Left lung (tissue), 10 donors: ENCODE measurements around the gene ZDHHC6. TPM values are rescaled to one million over a fixed set of nuclear protein-coding genes. Genes with fewer than 3 reads are reported as not detected.

Source experiments
- ATAC-seq: fragments of 200-7000 bp; cut with Tn5 transposase; one replicate; pipeline ENCODE4 v1.9.1; 2020; ENCODE audit warnings: moderate library complexity
- DNase-seq, 4 donors: peaks; one replicate each; pipeline ENCODE4 v3.0.0-alpha.2; 2013 to 2020
- H3K27ac ChIP-seq, 2 donors: fragments of 200-600 bp; sonication (generic) in 1 of 2; one replicate each; pipeline versions ENCODE4 v1.5.0 to v1.8.0; 2020 to 2021
- H3K27me3 ChIP-seq, 2 donors: fragments of 200-600 bp; sonication (generic) in 1 of 2; one replicate each; pipeline versions ENCODE4 v1.5.0 to v1.8.0; 2020 to 2021
- H3K36me3 ChIP-seq, 2 donors: fragments of 200-600 bp; sonication (generic) in 1 of 2; one replicate each; pipeline versions ENCODE4 v1.5.0 to v1.8.0; 2020 to 2021
- H3K4me1 ChIP-seq, 2 donors: fragments of 200-600 bp; one replicate each; pipeline ENCODE4 v1.8.0; 2021
- H3K4me3 ChIP-seq, 2 donors: fragments of 200-600 bp; sonication (generic) in 1 of 2; one replicate each; pipeline versions ENCODE4 v1.5.0 to v1.8.0; 2020 to 2021; ENCODE audit warnings: mild to moderate bottlenecking in 1 of 2
- H3K9me3 ChIP-seq, 2 donors: fragments of 200-600 bp; sonication (generic) in 1 of 2; one replicate each; pipeline versions ENCODE4 v1.5.0 to v1.8.0; 2020 to 2021
- intact Hi-C, 2 donors: fragments of 100-400 bp; cut with DNase I; formaldehyde crosslinking; loops; one replicate each; pipeline versions ENCODE4 v1.11.2 to v1.14.2; 2022
- polyA plus RNA-seq, 6 donors: library from polyadenylated mRNA; unstranded; fragments of 120-200 nt; gene quantifications; one replicate each; pipeline ENCODE4 v1.2.1, GENCODE V29; 2013; ENCODE audit not compliant: insufficient read length in 6 of 6
- total RNA-seq, 2 donors: library from RNA; stranded (reverse); fragmentation: NEBNext Ultra II Directional; extraction: Animal tissue kit (Norgen Biotek cat#: 25700); gene quantifications; one replicate each; pipeline ENCODE4 v1.2.1, GENCODE V29; 2021
- TF ChIP-seq, protein P1 (sequence below), 2 donors: fragments of 200-600 bp; sonication (generic) in 1 of 2; IDR thresholded peaks; one replicate each; pipeline versions ENCODE4 v1.5.0 to v1.8.0; 2021; ENCODE audit warnings: antibody characterized with exemption in 2 of 2
- donor health status: DM: no; HTN: yes; CAD: no.
- donor health status: DM: no; HTN: no; CAD: no.

Gene ZDHHC6
- total and polyA plus RNA-seq, 8 donors, result 36.0 to 72.1 (median 61.4) TPM

DNA sequence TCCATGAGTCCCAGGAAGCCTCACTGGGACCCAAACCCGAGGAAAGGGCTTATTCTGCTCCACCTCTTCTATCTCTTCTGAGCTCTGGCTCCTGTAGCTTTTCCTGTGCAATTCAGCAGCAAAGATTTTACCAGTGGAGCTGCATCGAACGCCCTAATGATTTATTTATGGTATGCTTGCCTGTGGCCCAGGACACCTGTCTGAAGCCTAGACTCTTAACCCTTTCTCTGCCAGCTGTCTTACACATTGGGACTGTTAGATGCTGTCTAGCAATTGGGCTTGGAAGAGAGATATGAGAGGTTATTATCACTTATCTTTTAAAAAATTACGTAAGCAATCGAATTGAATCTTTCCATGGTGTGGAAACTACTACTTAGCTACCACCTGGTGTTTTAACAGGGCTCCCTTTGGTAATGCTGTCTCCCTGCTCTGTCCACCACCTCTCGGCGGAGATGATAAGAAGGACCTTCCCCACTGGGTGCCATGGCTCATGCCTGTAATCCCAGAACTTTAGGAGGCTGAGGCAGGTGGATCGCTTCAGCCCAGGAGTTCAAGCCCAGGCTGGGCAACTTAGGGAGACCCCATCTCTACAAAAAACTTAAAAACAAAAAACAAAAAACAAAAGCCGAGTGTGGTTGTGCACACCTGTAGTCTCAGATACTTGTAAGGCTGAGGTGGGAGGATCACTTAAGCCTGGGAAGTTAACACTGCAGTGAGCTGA is 64.0 kb downstream of the ZDHHC6 start:
- TF ChIP-seq, protein P1, sequence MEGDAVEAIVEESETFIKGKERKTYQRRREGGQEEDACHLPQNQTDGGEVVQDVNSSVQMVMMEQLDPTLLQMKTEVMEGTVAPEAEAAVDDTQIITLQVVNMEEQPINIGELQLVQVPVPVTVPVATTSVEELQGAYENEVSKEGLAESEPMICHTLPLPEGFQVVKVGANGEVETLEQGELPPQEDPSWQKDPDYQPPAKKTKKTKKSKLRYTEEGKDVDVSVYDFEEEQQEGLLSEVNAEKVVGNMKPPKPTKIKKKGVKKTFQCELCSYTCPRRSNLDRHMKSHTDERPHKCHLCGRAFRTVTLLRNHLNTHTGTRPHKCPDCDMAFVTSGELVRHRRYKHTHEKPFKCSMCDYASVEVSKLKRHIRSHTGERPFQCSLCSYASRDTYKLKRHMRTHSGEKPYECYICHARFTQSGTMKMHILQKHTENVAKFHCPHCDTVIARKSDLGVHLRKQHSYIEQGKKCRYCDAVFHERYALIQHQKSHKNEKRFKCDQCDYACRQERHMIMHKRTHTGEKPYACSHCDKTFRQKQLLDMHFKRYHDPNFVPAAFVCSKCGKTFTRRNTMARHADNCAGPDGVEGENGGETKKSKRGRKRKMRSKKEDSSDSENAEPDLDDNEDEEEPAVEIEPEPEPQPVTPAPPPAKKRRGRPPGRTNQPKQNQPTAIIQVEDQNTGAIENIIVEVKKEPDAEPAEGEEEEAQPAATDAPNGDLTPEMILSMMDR (IDR thresholded peaks at IDR 0.05), result no peak
- H3K9me3 ChIP-seq, result no peaks in the 10 kb centered on the region
- DNase-seq (no peak), ATAC-seq (no peak)
- no peak overlapping the region for H3K4me3 ChIP-seq
- peaks cover 0 to 60% of the 10 kb centered on the region in 2 donors for H3K4me1 ChIP-seq
- intact Hi-C loops, result no loop called here
- no peaks in the 10 kb centered on the region for H3K27me3 ChIP-seq
- peaks cover 0 to 15% of the 10 kb centered on the region in 2 donors for H3K36me3 ChIP-seq
- H3K27ac ChIP-seq, result no peak overlapping the region

Other genes with a start within 250 kb of the ZDHHC6 start
- gene TECTB, start 163.5 kb downstream of the ZDHHC6 start, total RNA-seq, result not detected
- gene TECTB, start 163.5 kb downstream of the ZDHHC6 start, polyA plus RNA-seq, result not detected
- gene ACSL5, start 72.8 kb downstream of the ZDHHC6 start, total RNA-seq, result 10 to 100 TPM; 68.0 to 82.5 TPM
- gene ACSL5, start 72.8 kb downstream of the ZDHHC6 start, polyA plus RNA-seq, result 10 to 100 TPM; 10.5 to 16.5 (median 13.4) TPM
- gene VTI1A, start 301 bp upstream of the ZDHHC6 start, total RNA-seq, result 10 to 100 TPM; 28.5 to 39.0 TPM
- gene VTI1A, start 301 bp upstream of the ZDHHC6 start, polyA plus RNA-seq, result 10 to 100 TPM; 13.6 to 18.5 (median 17.0) TPM